Parathyroid adenoma (tissue), 2 donors: ENCODE measurements around the gene PON2.

Experiments used
- H2AFZ ChIP-seq: fragments of 300-600 bp; sonication (generic); one replicate; pipeline ENCODE4 v1.7.0; 2017; ENCODE audit warnings: antibody characterized with exemption, mild to moderate bottlenecking
- H3K27ac ChIP-seq: fragments of 300-600 bp; sonication (generic); one replicate; pipeline ENCODE4 v1.7.0; 2017
- H3K27me3 ChIP-seq: fragments of 300-600 bp; sonication (generic); one replicate; pipeline ENCODE4 v1.7.0; 2017; ENCODE audit warnings: low read length; ENCODE audit not compliant: control insufficient read depth, insufficient read depth
- H3K36me3 ChIP-seq: fragments of 300-600 bp; sonication (generic); one replicate; pipeline ENCODE4 v1.7.0; 2017; ENCODE audit warnings: low read length; ENCODE audit not compliant: control insufficient read depth, insufficient read depth
- H3K4me1 ChIP-seq: fragments of 300-600 bp; sonication (generic); one replicate; pipeline ENCODE4 v1.7.0; 2017; ENCODE audit warnings: control low read depth
- H3K4me2 ChIP-seq: fragments of 300-600 bp; sonication (generic); one replicate; pipeline ENCODE4 v1.7.0; 2017; ENCODE audit warnings: low read length
- H3K4me3 ChIP-seq: fragments of 300-600 bp; sonication (generic); one replicate; pipeline ENCODE4 v1.7.0; 2017; ENCODE audit warnings: low read depth, low read length
- H3K79me2 ChIP-seq: fragments of 300-600 bp; sonication (generic); one replicate; pipeline ENCODE4 v1.7.0; 2017; ENCODE audit warnings: control low read depth
- H3K9ac ChIP-seq: fragments of 300-600 bp; sonication (generic); one replicate; pipeline ENCODE4 v1.7.0; 2017; ENCODE audit warnings: mild to moderate bottlenecking
- H3K9me3 ChIP-seq: fragments of 300-600 bp; sonication (generic); one replicate; pipeline ENCODE4 v1.7.0; 2017; ENCODE audit warnings: low read length; ENCODE audit not compliant: control insufficient read depth
- CTCF ChIP-seq: fragments of 300-600 bp; sonication (generic); IDR thresholded peaks from one replicate; pipeline ENCODE4 v1.7.0; 2017; ENCODE audit warnings: antibody characterized with exemption, mild to moderate bottlenecking
- donor health status: primary hyperparathyroidism.

PON2 gene

DNA sequence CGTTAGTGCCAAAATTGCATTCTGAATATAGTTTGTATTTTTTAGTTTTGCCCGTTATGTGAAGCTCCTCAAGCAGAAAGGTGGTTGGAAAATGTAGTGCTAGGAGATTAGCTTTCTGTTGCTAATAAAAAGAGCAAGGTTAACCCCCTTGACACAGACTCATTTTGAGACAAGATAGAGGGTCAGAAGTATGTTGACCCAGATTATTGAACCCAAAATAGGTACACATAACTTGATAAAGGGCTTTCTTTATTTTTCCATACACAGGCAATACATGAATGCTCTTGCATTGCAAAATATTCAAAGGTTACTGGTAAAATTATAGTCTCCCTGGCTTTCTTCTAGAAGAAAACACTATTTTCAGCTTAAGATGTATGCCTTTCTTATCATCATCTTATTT, 10.0 kb upstream of the PON2 start:
- Histone ChIP-seq H3K36me3 (no peaks in the 10 kb centered on the region), H3K9ac (no peak overlapping the region), H3K9me3 (no peaks in the 10 kb centered on the region), H3K4me2 (no peak overlapping the region), H3K79me2 (no peaks in the 10 kb centered on the region), H3K4me1 (no peaks in the 10 kb centered on the region), H2AFZ (no peak overlapping the region), H3K27ac (no peak overlapping the region), H3K27me3 (no peaks in the 10 kb centered on the region), H3K4me3 (no peak overlapping the region)
- no peak for TF ChIP-seq CTCF

GRCh38 chr7:95441042-95441823, 6.4 kb upstream of the PON2 start:
- TF ChIP-seq CTCF, result no peak
- Histone ChIP-seq H3K36me3 (no peaks in the 10 kb centered on the region), H3K9me3 (no peaks in the 10 kb centered on the region), H3K27ac (no peak overlapping the region), H3K27me3 (no peaks in the 10 kb centered on the region), H3K4me1 (no peaks in the 10 kb centered on the region), H3K9ac (no peak overlapping the region), H3K4me3 (no peak overlapping the region), H3K79me2 (no peaks in the 10 kb centered on the region), H2AFZ (no peak overlapping the region), H3K4me2 (no peak overlapping the region)

DNA sequence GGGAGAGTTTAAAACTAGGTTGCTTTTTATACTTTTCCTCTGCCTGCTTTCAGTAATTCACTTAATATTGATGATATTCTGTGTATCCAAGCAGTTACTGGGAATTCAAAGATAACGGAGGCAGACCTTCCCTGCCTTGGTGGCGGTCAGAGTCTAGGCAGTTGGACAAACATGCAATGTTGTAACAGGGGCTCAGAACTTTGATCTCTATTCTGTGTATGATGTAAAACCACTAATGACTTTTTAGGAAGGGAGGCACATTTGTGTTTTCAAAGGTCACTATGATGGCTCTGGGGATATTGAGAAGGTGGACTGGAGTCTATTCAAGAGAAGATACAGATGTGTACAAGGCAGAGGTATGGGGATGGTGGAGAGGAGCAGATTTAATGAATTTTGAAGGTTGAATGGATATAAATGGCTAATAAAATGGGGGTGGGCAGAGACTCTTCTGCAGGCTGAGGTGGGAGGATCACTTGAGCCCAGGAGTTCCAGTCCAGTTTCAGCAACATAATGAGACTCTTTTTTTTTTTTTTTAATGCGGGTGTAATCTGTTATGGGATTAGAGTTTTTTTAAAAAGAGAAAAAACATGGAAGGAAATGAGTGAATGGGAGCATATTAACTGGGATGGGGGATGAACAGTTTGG, 5.7 kb upstream of the PON2 start:
- Histone ChIP-seq H3K27ac (no peak overlapping the region), H2AFZ (no peak overlapping the region), H3K79me2 (no peaks in the 10 kb centered on the region), H3K36me3 (no peaks in the 10 kb centered on the region), H3K4me3 (no peak overlapping the region), H3K4me1 (no peaks in the 10 kb centered on the region), H3K9ac (no peak overlapping the region), H3K9me3 (no peaks in the 10 kb centered on the region), H3K27me3 (no peaks in the 10 kb centered on the region), H3K4me2 (no peak overlapping the region)
- no peak for TF ChIP-seq CTCF

- TF ChIP-seq CTCF, result no peak
- H3K79me2 ChIP-seq, result no peaks in the 10 kb centered on the region
- H3K9me3 ChIP-seq, result no peaks in the 10 kb centered on the region
- H3K4me3 ChIP-seq, result no peak overlapping the region
- no peaks in the 10 kb centered on the region for H3K36me3 ChIP-seq
- no peak overlapping the region for H3K9ac ChIP-seq
- no peak overlapping the region for H3K4me2 ChIP-seq
- no peaks in the 10 kb centered on the region for H3K27me3 ChIP-seq
- H3K4me1 ChIP-seq, result peaks cover 8% of the 10 kb centered on the region
- H3K27ac ChIP-seq, result no peak overlapping the region
- no peak overlapping the region for H2AFZ ChIP-seq
Observed at GRCh38 chr7:95436407-95436806, 1.6 kb upstream of the PON2 start.

DNA sequence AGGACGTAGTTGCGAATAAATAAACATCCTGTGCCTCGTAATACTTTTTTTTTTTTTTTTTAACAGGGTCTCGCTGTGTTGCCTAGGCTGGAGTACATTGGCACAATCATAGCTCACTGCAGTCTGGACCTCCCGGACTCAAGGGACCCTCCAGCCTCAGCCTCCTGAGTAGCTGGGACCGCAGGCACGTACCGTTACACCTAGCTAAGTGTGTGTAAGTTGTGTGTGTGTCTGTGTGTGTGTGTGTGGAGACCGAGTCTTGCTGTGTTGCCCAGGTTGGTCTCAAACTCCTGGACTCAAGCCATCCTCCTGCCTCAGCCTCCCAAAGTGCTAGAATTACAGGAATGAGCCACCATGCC, 573 bp upstream of the PON2 start:
- Histone ChIP-seq H3K36me3 (no peaks in the 10 kb centered on the region), H3K79me2 (no peaks in the 10 kb centered on the region), H3K4me3 (peak overlapping the region; percentile 75), H3K27me3 (no peaks in the 10 kb centered on the region), H3K4me1 (peaks cover 8% of the 10 kb centered on the region), H3K9ac (peak overlapping the region; percentile 88), H2AFZ (peak overlapping the region; percentile 100), H3K4me2 (peak overlapping the region; percentile 89), H3K9me3 (no peaks in the 10 kb centered on the region), H3K27ac (peak overlapping the region; percentile 93)
- no peak for TF ChIP-seq CTCF
